ENCODE results near the gene SMG6. TPM values are rescaled to one million over a fixed set of nuclear protein-coding genes. Genes with fewer than 3 reads are reported as not detected.

The SMG6 gene
- polyA plus RNA-seq, 1 donor from 2014 or later, result 5.9 TPM

GRCh38 chr17:2087597-2088211, 215.9 kb downstream of the SMG6 start:
- Mint-ChIP-seq H3K27ac (peak overlapping the region; percentile 32 to 70 (median 33)), H3K27me3 (peaks cover 4% of the 10 kb centered on the region), H3K4me1 (peaks cover 34 to 50% (median 35%) of the 10 kb centered on the region in 3 donors), H3K9me3 (no peaks in the 10 kb centered on the region), H3K4me3 (peak overlapping the region; percentile 54 to 90 (median 74)), H3K36me3 (peaks cover 3% of the 10 kb centered on the region)

GRCh38 chr17:2086306-2086705, 217.3 kb downstream of the SMG6 start:
- peak overlapping the region in 2 of 3 donors; percentile 32 to 70 for H3K27ac Mint-ChIP-seq
- H3K27me3 Mint-ChIP-seq, result peaks cover 4% of the 10 kb centered on the region
- peak overlapping the region in 1 of 4 donors; percentile 38 for H3K4me3 Mint-ChIP-seq
- H3K9me3 Mint-ChIP-seq, result no peaks in the 10 kb centered on the region
- peaks cover 9% of the 10 kb centered on the region for H3K36me3 Mint-ChIP-seq
- H3K4me1 Mint-ChIP-seq, result peaks cover 34 to 44% (median 35%) of the 10 kb centered on the region in 3 donors

DNA sequence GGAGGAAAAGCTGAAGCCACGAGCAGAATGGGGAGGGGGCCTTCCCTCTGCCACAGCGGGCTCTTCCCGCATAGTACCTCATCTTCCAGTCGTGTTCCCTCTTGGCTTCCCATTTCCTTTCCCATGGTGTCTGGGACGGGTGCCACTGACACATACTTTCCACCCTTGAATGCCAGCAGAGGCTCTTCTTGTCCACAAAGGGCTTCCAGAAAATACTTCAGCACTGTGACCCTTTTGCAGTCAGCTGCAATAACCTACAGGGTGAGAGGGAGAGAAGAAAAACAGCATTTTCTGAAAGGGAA, 218.0 kb downstream of the SMG6 start:
- Mint-ChIP-seq H3K36me3 (peaks cover 9% of the 10 kb centered on the region), H3K27ac (peak overlapping the region in 1 of 3 donors; percentile 84)

GRCh38 chr17:2084766-2085647, 218.6 kb downstream of the SMG6 start:
- Mint-ChIP-seq H3K36me3 (peaks cover 9% of the 10 kb centered on the region), H3K27me3 (peaks cover 4% of the 10 kb centered on the region), H3K9me3 (no peaks in the 10 kb centered on the region), H3K4me1 (peaks cover 31 to 33% (median 32%) of the 10 kb centered on the region in 3 donors), H3K4me3 (no peak overlapping the region), H3K27ac (peak overlapping the region in 1 of 3 donors; percentile 84)

More for the DNA sequence above, 218.0 kb downstream of the SMG6 start:
- peaks cover 4% of the 10 kb centered on the region for H3K27me3 Mint-ChIP-seq
- peaks cover 34 to 38% (median 35%) of the 10 kb centered on the region in 3 donors for H3K4me1 Mint-ChIP-seq
- H3K9me3 Mint-ChIP-seq, result no peaks in the 10 kb centered on the region
- H3K4me3 Mint-ChIP-seq, result no peak overlapping the region

DNA sequence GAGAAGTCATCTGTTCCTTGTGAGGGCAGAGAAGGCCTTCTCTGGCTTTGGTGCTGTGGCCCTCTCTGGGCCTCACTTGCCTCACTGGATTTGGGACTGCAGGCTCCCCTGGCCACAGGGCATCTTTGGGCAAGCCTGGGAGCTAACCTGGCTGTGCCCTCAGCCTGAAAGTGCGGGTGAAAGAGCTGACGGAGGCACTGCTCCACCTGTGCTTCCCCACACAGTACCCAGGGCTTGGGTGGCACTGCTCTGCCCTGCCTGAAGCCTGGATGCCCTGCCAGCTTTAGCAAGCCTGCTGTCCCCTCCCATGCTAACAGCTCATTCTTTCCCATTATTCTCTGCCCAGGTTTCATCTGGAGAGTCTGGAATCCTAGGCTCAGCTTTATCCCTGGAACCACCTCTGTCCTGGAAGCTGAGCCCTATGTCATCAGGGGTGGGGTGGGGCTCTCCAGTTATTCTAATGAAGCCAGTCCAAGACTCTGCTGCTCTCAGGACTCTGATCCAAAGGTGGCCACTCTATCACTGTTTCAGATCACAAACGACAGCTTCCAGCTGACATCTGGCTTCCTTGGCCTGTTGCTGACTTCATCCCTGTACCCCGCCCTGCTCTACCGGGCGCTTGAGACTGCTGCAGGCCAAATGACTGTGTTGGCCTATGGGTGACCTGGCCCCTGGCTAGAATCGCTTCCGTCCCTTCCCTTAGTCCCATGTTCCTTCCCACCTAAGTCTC, 219.4 kb downstream of the SMG6 start:
- Mint-ChIP-seq H3K36me3 (peaks cover 9% of the 10 kb centered on the region), H3K4me1 (peaks cover 26 to 29% (median 26%) of the 10 kb centered on the region in 3 donors), H3K27ac (no peak overlapping the region), H3K4me3 (peak overlapping the region in 1 of 4 donors; percentile 67), H3K9me3 (no peaks in the 10 kb centered on the region), H3K27me3 (peaks cover 4% of the 10 kb centered on the region)

- H3K27ac Mint-ChIP-seq, result peak overlapping the region in 2 of 3 donors; percentile 5 to 6
- no peaks in the 10 kb centered on the region for H3K9me3 Mint-ChIP-seq
- peaks cover 10% of the 10 kb centered on the region for H3K36me3 Mint-ChIP-seq
- H3K4me1 Mint-ChIP-seq, result peaks cover 20 to 24% (median 22%) of the 10 kb centered on the region in 3 donors
- H3K4me3 Mint-ChIP-seq, result no peak overlapping the region
- peaks cover 4% of the 10 kb centered on the region for H3K27me3 Mint-ChIP-seq
These were observed 220.0 kb downstream of the SMG6 start for GRCh38 chr17:2083613-2084035.

DNA sequence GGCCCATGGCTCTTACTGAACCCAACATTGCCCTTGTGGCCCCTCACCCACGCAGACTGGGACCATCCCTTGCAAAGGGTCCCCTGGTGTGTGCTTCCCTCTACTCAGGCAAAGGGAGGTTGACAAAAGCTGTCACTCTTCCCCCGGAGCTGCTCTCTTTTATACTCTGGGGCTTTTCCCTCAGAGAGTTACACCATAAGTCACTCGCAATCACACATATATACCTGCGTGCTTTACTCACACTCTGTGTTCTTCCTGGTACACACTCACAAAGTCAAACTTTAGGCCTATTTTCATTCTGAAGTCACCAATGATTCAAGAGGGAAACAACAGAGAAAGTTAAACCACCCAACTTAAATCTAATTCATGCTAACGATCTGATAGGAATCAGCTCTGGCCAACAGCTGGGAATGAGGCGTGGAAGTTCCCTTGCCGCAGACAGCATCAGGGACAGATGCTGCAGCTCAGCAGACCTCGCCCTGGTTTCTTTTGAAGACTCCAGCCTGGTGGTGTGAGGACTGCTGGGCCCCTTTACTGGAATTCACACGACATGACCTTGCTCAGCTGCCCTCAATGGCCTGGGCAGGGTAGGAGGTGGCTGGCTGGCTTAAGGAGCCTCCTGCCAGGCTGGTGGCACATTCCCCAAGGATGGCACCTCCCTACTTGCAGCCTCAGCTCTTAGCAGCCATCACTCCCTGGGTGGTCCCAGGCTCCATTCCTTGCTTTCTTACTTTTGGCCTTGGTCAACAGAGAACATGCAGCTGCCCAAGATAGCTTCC, 221.4 kb downstream of the SMG6 start:
- Mint-ChIP-seq H3K27ac (peak overlapping the region in 1 of 3 donors; percentile 71), H3K4me1 (peaks cover 8 to 13% (median 11%) of the 10 kb centered on the region in 3 donors), H3K27me3 (no peaks in the 10 kb centered on the region), H3K36me3 (peaks cover 14% of the 10 kb centered on the region), H3K9me3 (no peaks in the 10 kb centered on the region), H3K4me3 (no peak overlapping the region)

GRCh38 chr17:2081564-2081963, 222.0 kb downstream of the SMG6 start:
- H3K4me1 Mint-ChIP-seq, result peaks cover 3 to 9% (median 6%) of the 10 kb centered on the region in 3 donors
- peaks cover 17% of the 10 kb centered on the region for H3K36me3 Mint-ChIP-seq
- H3K9me3 Mint-ChIP-seq, result no peaks in the 10 kb centered on the region
- no peak overlapping the region for H3K27ac Mint-ChIP-seq
- no peaks in the 10 kb centered on the region for H3K27me3 Mint-ChIP-seq
- no peak overlapping the region for H3K4me3 Mint-ChIP-seq

- Mint-ChIP-seq H3K27ac (no peak overlapping the region), H3K36me3 (peaks cover 17% of the 10 kb centered on the region)
These were observed 226.5 kb downstream of the SMG6 start for GRCh38 chr17:2077040-2077439.

DNA sequence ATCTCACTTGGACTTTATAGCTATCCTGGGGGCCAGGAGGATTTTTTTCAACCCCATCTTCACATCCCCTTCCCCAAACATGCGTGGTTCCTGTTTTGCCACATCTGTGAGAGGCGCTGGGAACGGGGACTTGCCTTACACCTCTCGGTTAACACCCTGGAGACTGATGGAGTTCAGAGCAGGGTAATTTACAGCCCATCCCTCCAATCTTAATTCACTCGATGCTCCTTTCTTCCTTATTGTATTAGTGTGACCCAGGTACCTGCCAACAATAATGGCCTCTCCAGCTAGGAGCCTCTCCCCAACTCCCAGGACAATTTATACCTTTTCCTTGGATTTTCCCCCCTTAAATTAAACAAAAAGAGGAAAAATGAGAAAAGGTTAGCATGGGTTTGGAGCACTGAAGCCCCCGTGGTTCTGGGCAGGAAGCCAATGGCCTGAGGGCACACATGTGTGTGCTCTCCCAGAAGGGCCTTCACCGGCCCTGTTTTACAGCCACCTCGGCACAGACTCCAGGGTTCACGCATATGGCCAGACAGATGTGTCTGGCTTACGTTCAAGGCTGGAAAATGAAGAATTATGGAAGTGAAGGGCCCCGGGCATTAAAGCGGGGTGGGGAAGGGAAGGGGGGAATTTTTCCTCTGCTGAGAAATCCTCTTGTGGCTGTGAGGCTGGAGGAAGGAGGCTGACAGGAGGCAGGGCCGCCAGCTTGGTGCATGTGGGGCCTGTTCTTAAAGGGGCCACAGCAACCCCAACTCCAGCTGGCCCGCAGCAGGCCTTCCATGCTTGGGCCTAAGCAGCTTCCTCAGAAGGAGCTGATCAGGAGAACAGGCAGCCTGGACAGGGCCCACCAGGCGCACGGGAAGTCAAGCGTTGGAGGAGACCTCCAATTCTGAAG, 227.2 kb downstream of the SMG6 start:
- no peak overlapping the region for H3K4me3 Mint-ChIP-seq
- H3K36me3 Mint-ChIP-seq, result peaks cover 15% of the 10 kb centered on the region
- no peaks in the 10 kb centered on the region for H3K27me3 Mint-ChIP-seq
- H3K27ac Mint-ChIP-seq, result no peak overlapping the region
- H3K4me1 Mint-ChIP-seq, result peaks cover 0 to 2% (median 0%) of the 10 kb centered on the region in 3 donors
- H3K9me3 Mint-ChIP-seq, result no peaks in the 10 kb centered on the region

More at GRCh38 chr17:2077040-2077439, 226.5 kb downstream of the SMG6 start:
- H3K4me3 Mint-ChIP-seq, result no peak overlapping the region
- no peaks in the 10 kb centered on the region for H3K9me3 Mint-ChIP-seq
- H3K27me3 Mint-ChIP-seq, result no peaks in the 10 kb centered on the region
- H3K4me1 Mint-ChIP-seq, result peaks cover 0 to 1% (median 0%) of the 10 kb centered on the region in 3 donors

DNA sequence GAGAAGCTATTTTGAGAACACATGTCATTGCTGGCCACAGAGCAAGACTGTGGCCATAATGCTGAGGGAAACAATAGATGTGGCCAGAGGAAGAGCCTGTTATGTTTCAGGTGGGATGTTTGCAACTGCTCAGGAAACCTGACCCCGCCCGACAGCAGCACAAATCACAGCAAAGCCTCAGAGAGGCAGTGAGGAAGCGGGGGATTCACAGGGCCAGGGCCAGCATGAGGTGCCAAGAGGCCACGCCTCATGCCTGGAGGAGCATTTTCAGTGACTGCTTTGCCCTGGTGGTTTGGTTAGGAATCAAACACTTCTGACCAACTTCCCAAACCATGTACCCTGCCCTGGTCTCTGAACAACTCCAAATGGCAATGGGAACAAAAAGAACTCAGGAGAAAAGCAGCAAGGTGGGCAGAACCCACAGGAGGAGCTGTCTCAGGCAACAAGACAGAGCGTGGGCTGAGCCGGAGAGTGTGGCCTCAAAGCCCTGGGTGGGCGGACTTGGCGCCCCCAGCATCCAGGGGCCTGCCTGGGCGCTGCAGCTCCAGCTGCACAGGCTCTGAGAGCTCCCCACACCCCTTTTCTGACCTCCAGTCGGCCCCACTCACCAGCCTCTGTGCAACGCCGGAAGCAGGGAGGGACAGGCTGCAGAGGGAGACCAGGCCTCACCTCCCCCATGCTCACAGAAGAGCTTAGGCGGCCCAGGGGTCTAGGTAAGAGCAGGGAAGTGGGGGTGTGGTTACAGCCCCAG, 228.1 kb downstream of the SMG6 start:
- Mint-ChIP-seq H3K27me3 (no peaks in the 10 kb centered on the region), H3K9me3 (no peaks in the 10 kb centered on the region), H3K36me3 (peaks cover 15% of the 10 kb centered on the region), H3K27ac (no peak overlapping the region), H3K4me1 (peaks cover 7 to 10% (median 8%) of the 10 kb centered on the region in 3 donors), H3K4me3 (no peak overlapping the region)

GRCh38 chr17:2074919-2075318, 228.7 kb downstream of the SMG6 start:
- Mint-ChIP-seq H3K27ac (no peak overlapping the region), H3K36me3 (peaks cover 15% of the 10 kb centered on the region), H3K4me3 (no peak overlapping the region), H3K27me3 (no peaks in the 10 kb centered on the region), H3K9me3 (no peaks in the 10 kb centered on the region), H3K4me1 (peaks cover 11 to 14% (median 13%) of the 10 kb centered on the region in 3 donors)
